MM.1S (cell line): ENCODE results near the gene EIF5AL1.
"Not testable (repeated sequence)": the region's sequence is repeated elsewhere in the genome, so short reads cannot be mapped to it uniquely, and the experiment has no call there.

ENCODE experiments used
- EZH2phosphoT487 ChIP-seq: fragments of 300-600 bp; sonication (generic); IDR thresholded peaks from 2 replicates; pipeline ENCODE4 v1.6.1; 2018; ENCODE audit warnings: antibody characterized with exemption, low read length
- TF ChIP-seq, protein P1 (sequence below): fragments of 300-600 bp; sonication (generic); IDR thresholded peaks from 2 replicates; pipeline ENCODE4 v1.5.1; 2016; ENCODE audit warnings: antibody characterized with exemption, low read length, mixed read lengths

DNA sequence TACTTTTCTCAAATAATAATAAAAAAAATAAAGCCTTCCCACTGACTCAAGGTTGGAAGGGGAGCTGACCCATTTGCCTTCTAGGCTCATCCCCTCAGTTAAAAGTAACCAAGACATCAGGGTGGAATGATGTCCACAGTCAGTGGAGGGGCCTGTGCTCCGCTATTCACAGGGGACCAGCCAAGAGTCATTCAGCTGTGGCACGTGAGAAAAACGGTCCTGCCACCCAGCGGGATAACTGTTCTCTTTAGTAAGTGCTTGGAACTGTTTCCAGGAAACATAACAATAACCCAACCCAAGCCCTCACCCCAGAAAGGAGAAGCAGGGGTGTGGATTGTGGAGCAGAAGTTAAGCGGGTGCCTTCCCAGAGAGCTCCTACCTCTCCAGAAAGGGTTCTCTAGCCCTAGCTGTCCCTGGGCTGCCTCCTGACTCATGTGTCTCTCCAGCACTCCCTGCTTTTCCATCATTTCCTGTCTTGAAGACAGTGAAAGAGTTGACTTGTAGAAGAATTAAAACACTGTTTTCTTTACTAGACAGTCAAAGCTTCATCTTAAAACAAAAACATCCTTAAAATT, 2.3 kb upstream of the EIF5AL1 start:
- TF ChIP-seq, protein P1, sequence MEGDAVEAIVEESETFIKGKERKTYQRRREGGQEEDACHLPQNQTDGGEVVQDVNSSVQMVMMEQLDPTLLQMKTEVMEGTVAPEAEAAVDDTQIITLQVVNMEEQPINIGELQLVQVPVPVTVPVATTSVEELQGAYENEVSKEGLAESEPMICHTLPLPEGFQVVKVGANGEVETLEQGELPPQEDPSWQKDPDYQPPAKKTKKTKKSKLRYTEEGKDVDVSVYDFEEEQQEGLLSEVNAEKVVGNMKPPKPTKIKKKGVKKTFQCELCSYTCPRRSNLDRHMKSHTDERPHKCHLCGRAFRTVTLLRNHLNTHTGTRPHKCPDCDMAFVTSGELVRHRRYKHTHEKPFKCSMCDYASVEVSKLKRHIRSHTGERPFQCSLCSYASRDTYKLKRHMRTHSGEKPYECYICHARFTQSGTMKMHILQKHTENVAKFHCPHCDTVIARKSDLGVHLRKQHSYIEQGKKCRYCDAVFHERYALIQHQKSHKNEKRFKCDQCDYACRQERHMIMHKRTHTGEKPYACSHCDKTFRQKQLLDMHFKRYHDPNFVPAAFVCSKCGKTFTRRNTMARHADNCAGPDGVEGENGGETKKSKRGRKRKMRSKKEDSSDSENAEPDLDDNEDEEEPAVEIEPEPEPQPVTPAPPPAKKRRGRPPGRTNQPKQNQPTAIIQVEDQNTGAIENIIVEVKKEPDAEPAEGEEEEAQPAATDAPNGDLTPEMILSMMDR, result not testable (repeated sequence)
- TF ChIP-seq EZH2phosphoT487, result not testable (repeated sequence)
